GM21367 (cell line): ENCODE measurements around the gene HEXD.
A peak's percentile ranks its signal among the peaks of the same experiment; 100 is the strongest.
"Not testable (repeated sequence)": the region's sequence is repeated elsewhere in the genome, so short reads cannot be mapped to it uniquely, and the experiment has no call there.

Experiments
- ATAC-seq: cut with Tn5 transposase; IDR thresholded peaks from one replicate; pipeline ENCODE4 v1.9.1; 2021; ENCODE audit not compliant: unreplicated experiment

HEXD gene

GRCh38 chr17:82439829-82440365 is 21.8 kb downstream of the HEXD start:
- ATAC-seq = no peak

- no peak for ATAC-seq
These were observed 22.4 kb downstream of the HEXD start for GRCh38 chr17:82440469-82440981.

GRCh38 chr17:82440991-82441627 is 23.0 kb downstream of the HEXD start:
- ATAC-seq = no peak

GRCh38 chr17:82441691-82442487 is 23.7 kb downstream of the HEXD start:
- ATAC-seq = no peak

- no peak for ATAC-seq
These were observed 24.7 kb downstream of the HEXD start for GRCh38 chr17:82442643-82443464.

- ATAC-seq = no peak
These were observed 25.5 kb downstream of the HEXD start for GRCh38 chr17:82443465-82444283.

- ATAC-seq = no peak
These were observed 26.2 kb downstream of the HEXD start for GRCh38 chr17:82444284-82444893.

- ATAC-seq = no peak
These were observed 26.9 kb downstream of the HEXD start for GRCh38 chr17:82444941-82445521.

- ATAC-seq = no peak
These were observed 27.4 kb downstream of the HEXD start for GRCh38 chr17:82445542-82445941.

GRCh38 chr17:82446124-82446523 is 28.0 kb downstream of the HEXD start:
- no peak for ATAC-seq

GRCh38 chr17:82446649-82447048 is 28.5 kb downstream of the HEXD start:
- ATAC-seq = no peak

- ATAC-seq = no peak
These were observed 29.7 kb downstream of the HEXD start for GRCh38 chr17:82447876-82448275.

- peak; percentile 36 for ATAC-seq
These were observed 31.2 kb downstream of the HEXD start for GRCh38 chr17:82449131-82449882.

- no peak for ATAC-seq
These were observed 31.8 kb downstream of the HEXD start for GRCh38 chr17:82449883-82450356.

- peak; percentile 50 for ATAC-seq
These were observed 32.4 kb downstream of the HEXD start, which contains the start of gene CYBC1 for GRCh38 chr17:82450357-82451106. Gene CYBC1, minus strand, starts transcription at chr17:82450752. Its CDS starts 1,498 bp downstream, at chr17:82449254.

- no peak for ATAC-seq
These were observed 34.0 kb downstream of the HEXD start for GRCh38 chr17:82452162-82452561.

GRCh38 chr17:82453151-82453550 is 35.0 kb downstream of the HEXD start:
- ATAC-seq = not testable (repeated sequence)

GRCh38 chr17:82453706-82454105 is 35.6 kb downstream of the HEXD start:
- ATAC-seq = not testable (repeated sequence)
